ENCODE data around the gene SLC2A9. TPM values are rescaled to one million over a fixed set of nuclear protein-coding genes. Genes with fewer than 3 reads are reported as not detected.

SLC2A9 gene
- total RNA-seq, 2 donors from 2014 or later = 9.1 to 17.5 TPM

- ATAC-seq (ENCODE audit: insufficient number of reproducible peaks, low FRiP score, low read depth) (no peak), DNase-seq (ENCODE audit: low spot score) (no peak)
- peaks cover 18 to 34% of the 10 kb centered on the region in 2 donors for H3K4me1 ChIP-seq (ENCODE audit: control insufficient read depth in 1 of 2, low read depth in 2 of 2)
- no peak for TF ChIP-seq CTCF (IDR thresholded peaks at IDR 0.05)
- H3K36me3 ChIP-seq = no peaks in the 10 kb centered on the region
- H3K9me3 ChIP-seq = no peaks in the 10 kb centered on the region
- no peak overlapping the region for H3K4me3 ChIP-seq
- H3K27ac ChIP-seq = no peak overlapping the region
- no peaks in the 10 kb centered on the region for H3K27me3 ChIP-seq (replicated peaks; ENCODE audit: insufficient read depth)
Observed at GRCh38 chr4:10003666-10004065, 17.6 kb downstream of the SLC2A9 start.

- H3K9me3 ChIP-seq = no peaks in the 10 kb centered on the region
- no peak overlapping the region for H3K27ac ChIP-seq
- no peak for TF ChIP-seq CTCF (IDR thresholded peaks at IDR 0.05)
- no peaks in the 10 kb centered on the region for H3K27me3 ChIP-seq (replicated peaks; ENCODE audit: insufficient read depth)
- no peaks in the 10 kb centered on the region for H3K36me3 ChIP-seq
- peaks cover 15 to 20% of the 10 kb centered on the region in 2 donors for H3K4me1 ChIP-seq (ENCODE audit: control insufficient read depth in 1 of 2, low read depth in 2 of 2)
- DNase-seq (ENCODE audit: low spot score) = no peak
- no peak for ATAC-seq (ENCODE audit: insufficient number of reproducible peaks, low FRiP score, low read depth)
- H3K4me3 ChIP-seq = no peak overlapping the region
Observed at GRCh38 chr4:10002278-10002677, 19.0 kb downstream of the SLC2A9 start.

GRCh38 chr4:10001757-10002156 lies 19.5 kb downstream of the SLC2A9 start:
- DNase-seq (ENCODE audit: low spot score) (no peak), ATAC-seq (ENCODE audit: insufficient number of reproducible peaks, low FRiP score, low read depth) (no peak)
- Histone ChIP-seq H3K36me3 (no peaks in the 10 kb centered on the region), H3K4me3 (no peak overlapping the region), H3K9me3 (no peaks in the 10 kb centered on the region), H3K27me3 (replicated peaks; ENCODE audit: insufficient read depth) (no peaks in the 10 kb centered on the region), H3K27ac (no peak overlapping the region), H3K4me1 (ENCODE audit: control insufficient read depth in 1 of 2, low read depth in 2 of 2) (peaks cover 10 to 15% of the 10 kb centered on the region in 2 donors)
- TF ChIP-seq CTCF (IDR thresholded peaks at IDR 0.05) = no peak

- no peak for TF ChIP-seq CTCF (IDR thresholded peaks at IDR 0.05)
Observed at GRCh38 chr4:9999956-10000561, 21.2 kb downstream of the SLC2A9 start.

GRCh38 chr4:9997886-9998285 lies 23.4 kb downstream of the SLC2A9 start:
- no peak for DNase-seq (ENCODE audit: low spot score)
- no peak overlapping the region for H3K27ac ChIP-seq
- no peak for TF ChIP-seq CTCF (IDR thresholded peaks at IDR 0.05)
- H3K27me3 ChIP-seq (replicated peaks; ENCODE audit: insufficient read depth) = no peaks in the 10 kb centered on the region
- no peaks in the 10 kb centered on the region for H3K4me1 ChIP-seq (ENCODE audit: control insufficient read depth in 1 of 2, low read depth in 2 of 2)
- no peaks in the 10 kb centered on the region for H3K9me3 ChIP-seq
- H3K36me3 ChIP-seq = no peaks in the 10 kb centered on the region
- H3K4me3 ChIP-seq = no peak overlapping the region
- ATAC-seq (ENCODE audit: insufficient number of reproducible peaks, low FRiP score, low read depth) = no peak

More at GRCh38 chr4:9999956-10000561, 21.2 kb downstream of the SLC2A9 start:
- DNase-seq (ENCODE audit: low spot score) (no peak), ATAC-seq (ENCODE audit: insufficient number of reproducible peaks, low FRiP score, low read depth) (no peak)
- Histone ChIP-seq H3K27ac (no peak overlapping the region), H3K4me1 (ENCODE audit: control insufficient read depth in 1 of 2, low read depth in 2 of 2) (no peaks in the 10 kb centered on the region), H3K9me3 (no peaks in the 10 kb centered on the region), H3K36me3 (no peaks in the 10 kb centered on the region), H3K27me3 (replicated peaks; ENCODE audit: insufficient read depth) (no peaks in the 10 kb centered on the region), H3K4me3 (no peak overlapping the region)

Measured in thoracic aorta (tissue), 2 donors.